ENCODE data around the gene GJD2.

DNA sequence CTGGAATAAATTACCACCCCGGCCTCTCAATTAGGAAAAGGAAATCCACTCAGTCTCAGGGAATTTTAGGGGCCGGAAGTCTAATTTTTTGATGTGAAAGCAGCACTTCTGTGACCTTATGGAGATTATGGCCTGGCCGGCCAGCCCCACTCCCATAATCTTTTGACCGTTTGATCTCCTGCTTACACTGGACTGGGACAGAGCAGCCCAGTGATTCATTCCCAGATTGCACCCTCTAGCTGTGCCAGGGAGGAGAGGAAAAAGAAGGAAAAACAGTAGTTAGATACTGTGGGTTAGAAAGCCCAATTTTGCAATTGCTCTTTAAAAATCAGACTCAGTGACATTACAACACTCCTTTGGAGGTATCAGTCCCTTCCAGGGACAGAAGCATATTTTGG lies 32.4 kb downstream of the GJD2 start:
- TF ChIP-seq EZH2 (IDR thresholded peaks at IDR 0.05; ENCODE audit: insufficient read depth, poor library complexity, severe bottlenecking): no peak
- no peak for TF ChIP-seq EZH2phosphoT487 (IDR thresholded peaks at IDR 0.05; ENCODE audit: insufficient read depth, low read depth)

Measured in GM23248 (cell line).